HG03095 (cell line): ENCODE data around the gene PCBP3.

ENCODE experiments used
- ATAC-seq: cut with Tn5 transposase; IDR thresholded peaks from one replicate; pipeline ENCODE4 v1.9.1; 2021; ENCODE audit warnings: moderate library complexity; ENCODE audit not compliant: unreplicated experiment

PCBP3 gene

DNA sequence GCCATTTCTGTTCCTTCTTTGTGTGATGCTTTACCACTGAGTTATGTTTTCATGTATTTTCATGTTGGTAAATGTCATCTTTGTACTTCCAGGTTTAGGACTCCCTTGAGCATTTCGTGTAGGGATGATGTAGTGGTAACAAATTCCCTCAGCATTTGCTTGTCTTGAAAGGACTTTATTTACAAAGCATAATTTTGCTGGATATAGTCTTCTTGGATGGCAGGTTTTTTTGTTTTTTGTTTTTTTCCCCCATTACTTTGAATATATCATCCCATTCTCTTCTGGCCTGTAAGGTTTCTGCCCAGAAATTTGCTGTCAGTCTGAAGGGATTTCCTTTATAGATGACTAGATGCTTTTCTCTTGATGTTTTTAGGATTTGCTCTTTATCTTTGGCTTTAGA is 133.4 kb downstream of the PCBP3 start:
- no peak for ATAC-seq

- no peak for ATAC-seq
Measured at GRCh38 chr21:45778686-45779085, 135.2 kb downstream of the PCBP3 start.

GRCh38 chr21:45779226-45779625 is 135.7 kb downstream of the PCBP3 start:
- ATAC-seq = no peak

DNA sequence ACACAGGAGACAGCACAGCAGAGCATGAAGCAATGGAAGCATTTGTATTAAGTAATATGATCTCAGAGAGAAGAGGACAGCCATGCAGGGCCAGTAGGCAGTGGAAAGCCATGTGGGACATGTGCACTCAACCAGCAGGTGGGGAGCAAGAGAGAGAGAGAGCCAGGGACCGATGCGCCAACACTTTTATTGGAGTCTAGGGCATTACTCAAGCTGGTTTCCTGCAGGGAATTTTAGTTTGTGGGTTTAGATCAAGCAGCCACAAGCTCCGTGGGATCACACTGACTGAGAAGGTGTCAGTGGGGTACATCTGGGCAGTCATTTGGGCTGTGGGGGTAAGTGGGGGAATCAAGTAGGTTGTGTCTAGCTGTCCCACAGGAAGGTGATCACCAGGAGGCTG is 137.1 kb downstream of the PCBP3 start:
- no peak for ATAC-seq

GRCh38 chr21:45781741-45782140 is 138.2 kb downstream of the PCBP3 start:
- ATAC-seq = no peak

GRCh38 chr21:45786660-45787059 is 143.1 kb downstream of the PCBP3 start:
- ATAC-seq = no peak

DNA sequence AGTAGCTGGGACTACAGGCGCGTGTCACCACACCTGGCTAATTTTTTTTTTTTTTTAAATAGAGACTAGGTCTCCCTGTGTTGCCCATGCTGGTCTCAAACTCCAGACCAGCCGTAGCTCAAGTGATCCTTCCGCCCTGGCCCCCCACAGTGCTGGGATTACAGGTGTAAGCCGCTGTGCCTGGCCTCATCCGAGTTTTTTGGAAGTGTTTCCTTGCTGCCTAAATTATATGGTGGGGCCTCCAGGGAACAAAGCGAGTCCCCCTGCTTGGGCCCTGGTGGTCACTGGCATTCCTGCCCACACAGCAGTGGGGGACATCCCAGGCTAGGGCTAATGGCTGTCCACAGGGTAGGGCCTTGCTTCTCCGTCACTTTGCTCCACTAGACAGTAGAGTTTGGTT is 143.8 kb downstream of the PCBP3 start:
- ATAC-seq = no peak

GRCh38 chr21:45788198-45788597 is 144.7 kb downstream of the PCBP3 start:
- ATAC-seq = no peak

GRCh38 chr21:45788637-45789506 is 145.3 kb downstream of the PCBP3 start:
- no peak for ATAC-seq

DNA sequence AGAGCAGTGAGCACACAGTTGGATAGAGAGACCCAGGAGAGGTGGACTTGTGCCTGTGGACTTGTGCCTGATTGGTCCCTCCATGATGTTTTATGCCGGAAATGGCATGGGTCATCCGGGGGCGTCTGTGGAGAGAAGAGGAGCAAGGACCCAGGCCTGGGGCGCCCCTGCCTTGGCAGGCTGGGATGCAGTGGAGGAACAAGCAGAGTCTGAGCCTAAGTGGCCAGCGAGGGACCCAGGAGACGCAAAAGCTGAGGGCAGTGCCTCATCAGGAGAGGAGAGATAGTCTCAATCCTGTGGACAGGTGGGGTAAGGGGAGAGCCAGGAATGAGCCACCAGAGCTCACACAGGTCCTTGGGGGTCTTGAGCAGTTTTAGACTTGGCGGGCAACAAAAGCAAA is 146.9 kb downstream of the PCBP3 start:
- ATAC-seq = no peak

DNA sequence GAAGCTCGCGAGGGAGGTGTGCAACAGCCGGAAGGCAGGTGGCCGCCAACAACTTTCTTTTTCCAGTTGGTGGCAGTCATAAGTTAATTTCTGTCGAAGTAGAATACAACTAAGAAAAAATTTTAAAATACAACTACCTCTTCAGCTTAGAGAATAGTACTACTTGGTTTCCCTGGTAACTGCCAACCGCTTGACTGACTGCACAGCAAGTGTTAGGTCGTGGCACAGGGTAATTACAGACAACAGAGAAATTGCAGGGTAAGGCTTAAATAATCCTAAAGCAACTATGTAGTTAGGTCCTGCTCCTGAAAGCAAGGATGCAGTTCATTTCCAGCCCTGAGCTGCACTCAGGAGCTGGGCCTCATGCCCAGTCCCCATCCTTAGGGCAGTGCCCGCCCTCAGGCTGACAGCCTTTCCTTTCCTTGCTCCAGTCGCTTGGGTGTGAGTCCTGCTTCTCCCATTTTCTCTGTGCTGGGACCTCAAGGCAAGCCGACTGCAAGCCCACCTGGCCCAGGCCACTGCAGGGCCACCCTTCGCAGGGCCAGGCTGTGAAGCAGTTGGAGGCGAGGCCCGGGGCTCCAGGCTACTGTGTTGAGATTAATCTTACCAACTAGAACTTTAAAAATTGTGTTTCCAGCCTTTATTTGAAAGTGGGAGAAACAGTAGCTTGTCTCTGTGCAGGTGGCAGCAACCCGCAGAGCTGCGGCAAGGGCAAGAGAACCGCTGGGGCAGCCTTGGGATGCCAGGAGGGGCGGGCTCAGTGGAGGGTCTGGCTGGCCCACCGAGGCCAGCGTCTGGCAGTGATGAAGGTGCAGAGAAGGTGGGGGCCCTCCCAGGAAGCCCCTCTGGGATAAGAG is 148.3 kb downstream of the PCBP3 start:
- no peak for ATAC-seq

DNA sequence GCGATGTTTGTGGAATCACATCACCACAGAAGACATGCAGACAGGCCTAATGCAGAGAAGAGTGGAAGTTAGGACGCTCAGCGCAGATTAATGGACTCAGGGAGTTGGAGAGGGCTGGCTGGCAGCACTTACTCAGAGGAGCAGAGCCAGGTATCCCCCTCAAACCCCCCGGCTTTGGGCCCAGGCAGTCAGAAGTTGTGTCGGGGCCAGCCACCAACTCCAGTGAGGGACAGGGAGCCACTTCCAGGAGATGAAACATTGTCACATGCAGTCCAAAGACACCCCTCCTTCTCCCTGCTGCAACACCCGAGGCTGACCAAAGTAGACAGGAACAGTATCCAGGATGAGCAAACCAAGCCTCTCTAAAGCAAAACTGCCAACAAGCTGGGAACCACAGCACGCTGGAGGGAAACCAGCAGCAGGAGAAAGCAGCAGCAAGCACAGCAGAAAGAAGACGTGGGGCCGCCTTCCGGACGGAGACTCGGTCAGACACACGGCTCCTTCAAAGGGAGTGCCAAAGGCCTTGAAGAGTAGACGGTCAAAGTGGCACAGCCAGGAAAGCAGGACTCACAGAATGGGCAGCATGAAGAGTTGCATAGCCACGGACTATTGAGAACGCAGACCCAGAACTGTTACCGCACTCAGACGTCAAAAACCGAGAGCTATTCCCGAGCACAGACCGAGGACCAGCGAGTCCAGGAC is 149.3 kb downstream of the PCBP3 start:
- ATAC-seq = no peak

DNA sequence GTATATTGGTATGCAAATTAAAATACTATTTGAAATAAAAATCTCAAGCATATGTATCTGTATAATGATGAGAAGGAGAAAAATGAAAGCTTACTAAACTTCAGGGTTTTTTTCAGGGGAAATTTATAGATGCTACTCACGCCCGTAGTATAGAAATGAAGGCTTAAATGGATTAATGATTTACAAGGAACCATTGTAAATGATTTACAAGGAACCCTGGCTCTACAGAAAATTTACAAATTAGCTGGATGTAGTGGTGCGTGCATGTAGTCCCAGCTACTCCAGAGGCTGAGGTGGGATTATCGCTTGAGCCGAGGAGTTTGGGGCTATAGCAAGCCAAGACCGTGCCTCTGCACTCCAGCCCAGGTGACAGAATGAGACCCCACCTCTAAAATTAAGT is 150.5 kb downstream of the PCBP3 start:
- no peak for ATAC-seq

GRCh38 chr21:45796003-45796402 is 152.5 kb downstream of the PCBP3 start:
- ATAC-seq = no peak

DNA sequence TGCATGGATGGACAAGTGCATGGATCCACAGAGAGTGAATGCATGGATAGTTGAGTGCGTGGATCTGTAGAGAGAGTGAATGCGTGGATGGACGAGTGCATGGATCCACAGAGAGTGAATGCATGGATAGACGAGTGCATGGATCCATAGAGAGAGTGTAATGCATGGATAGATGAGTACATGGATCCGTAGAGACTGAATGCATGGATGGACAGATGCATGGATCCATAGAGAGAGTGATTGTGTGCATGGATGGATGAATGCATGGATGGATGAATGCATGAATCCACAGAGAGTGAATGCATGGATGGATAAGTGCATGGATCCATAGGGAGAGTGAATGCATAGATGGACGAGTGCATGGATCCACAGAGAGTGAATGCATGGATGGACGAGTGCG is 153.8 kb downstream of the PCBP3 start:
- no peak for ATAC-seq

GRCh38 chr21:45799765-45800338 is 156.3 kb downstream of the PCBP3 start:
- no peak for ATAC-seq

GRCh38 chr21:45800339-45801080 is 157.0 kb downstream of the PCBP3 start:
- no peak for ATAC-seq

- ATAC-seq = no peak
Measured at GRCh38 chr21:45801129-45801964, 157.8 kb downstream of the PCBP3 start.

DNA sequence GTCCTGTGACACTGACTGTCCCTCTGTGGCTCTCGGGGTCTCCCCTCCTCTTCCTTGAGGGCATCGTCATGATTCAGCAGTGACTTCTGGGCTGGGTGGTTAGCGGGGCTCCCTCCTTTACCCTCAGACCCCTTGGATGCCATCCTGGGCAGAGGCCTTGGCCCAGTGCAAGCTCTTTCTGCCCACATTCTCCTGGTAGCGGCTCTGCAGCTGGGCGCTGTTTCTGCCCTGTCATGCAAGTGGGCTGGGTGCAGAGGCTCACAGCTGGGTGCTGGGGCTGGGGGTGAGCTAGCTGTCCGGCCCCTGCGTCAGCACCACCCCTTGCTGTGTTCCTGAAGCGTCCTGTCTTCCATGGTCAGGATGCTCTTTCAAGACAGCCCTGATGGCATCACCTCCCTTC is 158.5 kb downstream of the PCBP3 start:
- no peak for ATAC-seq

GRCh38 chr21:45802425-45802824 is 158.9 kb downstream of the PCBP3 start:
- no peak for ATAC-seq
